Gastroesophageal sphincter (tissue), 4 donors: ENCODE measurements around the gene STX1B. TPM values are rescaled to one million over a fixed set of nuclear protein-coding genes. Genes with fewer than 3 reads are reported as not detected.

Experiments
- ATAC-seq: fragments of 150-250 bp; one replicate; pipeline ENCODE4 v1.9.1; 2016; ENCODE audit warnings: mild to moderate bottlenecking, moderate library complexity
- H3K27ac ChIP-seq, 4 donors: fragments of 200-600 bp; sonication (generic) in 3 of 4; 1 replicate in 3 of 4; 2 replicates in 1 of 4; pipeline ENCODE4 v1.5.1; 2016 to 2019
- H3K27me3 ChIP-seq: fragments of 200-600 bp; sonication (generic); one replicate; pipeline ENCODE4 v1.5.1; 2019
- H3K36me3 ChIP-seq, 2 donors: fragments of 200-600 bp; sonication (generic); one replicate each; pipeline ENCODE4 v1.5.1; 2019; ENCODE audit warnings: control low read depth in 1 of 2
- H3K4me1 ChIP-seq, 3 donors: fragments of 200-600 bp; sonication (generic); 1 replicate in 2 of 3; 2 replicates in 1 of 3; pipeline ENCODE4 v1.5.1; 2016 to 2019; ENCODE audit warnings: control low read depth in 2 of 3
- H3K4me3 ChIP-seq, 2 donors: fragments of 200-600 bp; sonication (generic); one replicate each; pipeline ENCODE4 v1.5.1; 2019; ENCODE audit warnings: mild to moderate bottlenecking in 1 of 2, moderate library complexity in 1 of 2
- H3K9me3 ChIP-seq, 3 donors: fragments of 200-600 bp; sonication (generic); one replicate each; pipeline ENCODE4 v1.5.1; 2017 to 2019; ENCODE audit warnings: control low read depth in 2 of 3
- CTCF ChIP-seq, 4 experiments: fragments of 200-600 bp in 2 of 4; fragments of 450-650 bp in 2 of 4; sonication (generic) in 1 of 4; IDR thresholded peaks; one replicate each; pipeline ENCODE4 v1.5.1; 2017 to 2019; ENCODE audit warnings: antibody characterized with exemption in 4 of 4, mild to moderate bottlenecking in 2 of 4, moderate library complexity in 2 of 4
- EP300 ChIP-seq: sonication (generic); formaldehyde crosslinking; IDR thresholded peaks from one replicate; pipeline ENCODE4 v1.6.1; 2017; ENCODE audit warnings: antibody characterized with exemption, mild to moderate bottlenecking
- POLR2A ChIP-seq, 2 donors: fragments of 450-650 bp; IDR thresholded peaks; one replicate each; pipeline ENCODE4 v1.6.1; 2017; ENCODE audit warnings: antibody characterized with exemption in 2 of 2, mild to moderate bottlenecking in 2 of 2, moderate library complexity in 1 of 2
- POLR2AphosphoS5 ChIP-seq: sonication (generic); formaldehyde crosslinking; IDR thresholded peaks from one replicate; pipeline ENCODE4 v1.6.1; 2017; ENCODE audit warnings: antibody characterized with exemption
- WGBS, 2 donors: methylation state at CpG; one replicate each; pipeline ENCODE4 v1.1.5; 2018; ENCODE audit warnings: low coverage in 1 of 2; 5-methylcytosine and 5-hydroxymethylcytosine counted together
- total RNA-seq, 4 donors: library from RNA; depleted of rRNA; stranded (reverse); fragments of >200 nt; gene quantifications; one replicate each; pipeline ENCODE4 v1.1.0, GENCODE V29; 2016

The STX1B gene
- total RNA-seq, 4 donors from 2014 or later: 0.54 to 3.3 (median 1.9) TPM; not detected in 1

DNA sequence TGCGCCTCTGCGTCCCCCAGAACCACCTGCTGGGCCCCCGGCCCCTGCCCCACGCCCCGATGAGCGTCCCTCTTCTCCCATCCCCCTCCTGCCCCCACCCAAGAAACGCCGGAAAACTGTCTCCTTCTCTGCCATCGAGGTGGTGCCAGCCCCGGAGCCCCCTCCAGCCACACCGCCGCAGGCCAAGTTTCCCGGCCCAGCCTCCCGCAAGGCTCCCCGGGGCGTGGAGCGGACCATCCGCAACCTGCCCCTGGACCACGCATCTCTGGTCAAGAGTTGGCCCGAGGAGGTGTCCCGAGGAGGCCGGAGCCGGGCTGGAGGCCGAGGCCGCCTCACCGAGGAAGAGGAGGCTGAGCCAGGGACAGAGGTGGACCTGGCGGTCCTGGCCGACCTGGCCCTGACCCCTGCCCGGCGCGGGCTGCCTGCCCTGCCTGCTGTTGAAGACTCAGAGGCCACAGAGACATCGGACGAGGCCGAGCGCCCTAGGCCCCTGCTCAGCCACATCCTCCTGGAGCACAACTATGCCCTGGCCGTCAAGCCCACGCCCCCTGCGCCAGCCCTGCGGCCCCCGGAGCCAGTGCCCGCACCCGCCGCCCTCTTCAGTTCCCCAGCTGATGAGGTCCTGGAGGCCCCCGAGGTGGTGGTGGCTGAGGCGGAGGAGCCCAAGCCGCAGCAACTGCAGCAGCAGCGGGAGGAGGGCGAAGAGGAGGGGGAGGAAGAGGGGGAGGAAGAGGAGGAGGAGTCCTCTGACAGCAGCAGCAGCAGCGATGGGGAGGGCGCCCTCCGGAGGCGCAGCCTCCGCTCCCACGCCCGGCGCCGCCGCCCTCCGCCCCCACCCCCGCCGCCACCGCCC lies 31.0 kb downstream of the STX1B start:
- Histone ChIP-seq H3K4me3 (no peak overlapping the region), H3K9me3 (no peaks in the 10 kb centered on the region), H3K36me3 (peaks cover 0 to 100% of the 10 kb centered on the region in 2 donors), H3K27me3 (no peaks in the 10 kb centered on the region), H3K27ac (no peak overlapping the region), H3K4me1 (no peaks in the 10 kb centered on the region)
- ATAC-seq: no peak
- no peak for TF ChIP-seq POLR2AphosphoS5
- TF ChIP-seq CTCF (IDR thresholded peaks at IDR 0.05): no peak
- no peak for TF ChIP-seq POLR2A (IDR thresholded peaks at IDR 0.05)
- TF ChIP-seq EP300: no peak
- WGBS, 2 donors: no CpG with 5 or more reads among the region's 62 CpGs

- no peaks in the 10 kb centered on the region for H3K4me1 ChIP-seq
- no peaks in the 10 kb centered on the region for H3K9me3 ChIP-seq
- WGBS, 2 donors: no CpG with 5 or more reads among the region's 17 CpGs
These were observed 32.9 kb downstream of the STX1B start for GRCh38 chr16:30977502-30977901.

GRCh38 chr16:30976486-30976885 lies 34.0 kb downstream of the STX1B start:
- TF ChIP-seq POLR2A (IDR thresholded peaks at IDR 0.05) (no peak), CTCF (IDR thresholded peaks at IDR 0.05) (no peak), POLR2AphosphoS5 (no peak), EP300 (no peak)
- H3K9me3 ChIP-seq: no peaks in the 10 kb centered on the region
- peaks cover 0 to 100% of the 10 kb centered on the region in 2 donors for H3K36me3 ChIP-seq
- no peak overlapping the region for H3K4me3 ChIP-seq
- ATAC-seq: no peak
- 83 to 89% methylated on average over 3 to 4 of the region's 4 CpGs for WGBS, 2 donors
- no peaks in the 10 kb centered on the region for H3K27me3 ChIP-seq
- H3K4me1 ChIP-seq: no peaks in the 10 kb centered on the region
- no peak overlapping the region for H3K27ac ChIP-seq

More at GRCh38 chr16:30977502-30977901, 32.9 kb downstream of the STX1B start:
- Histone ChIP-seq H3K36me3 (peaks cover 0 to 100% of the 10 kb centered on the region in 2 donors), H3K27ac (no peak overlapping the region), H3K27me3 (no peaks in the 10 kb centered on the region), H3K4me3 (no peak overlapping the region)
- no peak for TF ChIP-seq POLR2A (IDR thresholded peaks at IDR 0.05)
- TF ChIP-seq EP300: no peak
- TF ChIP-seq CTCF (IDR thresholded peaks at IDR 0.05): no peak
- no peak for TF ChIP-seq POLR2AphosphoS5
- no peak for ATAC-seq

DNA sequence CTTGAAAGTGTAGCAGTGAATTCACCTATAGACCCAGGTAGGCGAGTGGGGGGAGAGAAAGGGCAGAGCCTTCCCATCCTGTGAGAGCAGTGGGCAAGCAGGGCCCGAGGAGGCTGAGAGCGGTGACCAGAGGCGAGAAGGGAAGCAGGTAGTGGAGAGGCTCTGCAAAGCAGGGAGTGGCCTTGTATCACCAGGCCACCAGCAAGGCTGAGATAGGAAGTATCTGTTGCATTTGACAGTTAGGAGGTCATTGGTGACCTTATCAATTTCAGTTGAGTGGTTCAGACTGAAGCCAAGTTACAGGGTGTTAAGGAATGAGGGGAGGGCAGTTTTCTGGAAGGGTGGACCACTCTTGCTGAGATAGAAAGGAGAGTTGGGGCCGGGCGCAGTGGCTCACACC lies 36.1 kb downstream of the STX1B start:
- Histone ChIP-seq H3K4me1 (no peaks in the 10 kb centered on the region), H3K27me3 (no peaks in the 10 kb centered on the region), H3K27ac (no peak overlapping the region), H3K4me3 (no peak overlapping the region), H3K36me3 (peaks cover 0 to 100% of the 10 kb centered on the region in 2 donors), H3K9me3 (no peaks in the 10 kb centered on the region)
- TF ChIP-seq CTCF (IDR thresholded peaks at IDR 0.05): no peak
- TF ChIP-seq POLR2AphosphoS5: no peak
- TF ChIP-seq POLR2A (IDR thresholded peaks at IDR 0.05): no peak
- TF ChIP-seq EP300: no peak
- ATAC-seq: no peak
- WGBS, 2 donors: 80 to 90% methylated on average over 1 to 6 of the region's 6 CpGs

DNA sequence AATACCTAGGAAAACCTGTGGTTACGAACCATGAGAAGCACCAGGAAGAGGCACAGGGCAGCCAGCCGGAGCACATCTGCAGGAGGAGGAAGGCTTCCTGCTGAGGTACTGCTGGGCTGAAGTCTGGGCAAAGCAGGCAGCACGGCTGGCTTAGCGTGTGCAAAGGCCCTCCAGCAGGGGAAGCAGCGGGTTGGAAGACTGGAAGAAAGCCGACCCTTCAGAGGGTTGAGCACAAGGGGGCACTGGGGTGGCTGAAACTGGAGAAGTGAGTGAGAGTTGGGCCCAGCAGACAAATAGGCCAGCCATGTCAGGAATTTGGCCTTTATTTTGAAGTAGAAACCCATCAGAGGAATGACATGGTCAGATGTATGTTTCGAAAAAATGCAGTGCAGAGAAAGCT lies 37.6 kb downstream of the STX1B start:
- 56 to 77% methylated on average over 4 to 7 of the region's 7 CpGs for WGBS, 2 donors
- H3K9me3 ChIP-seq: no peaks in the 10 kb centered on the region
- H3K36me3 ChIP-seq: peaks cover 0 to 100% of the 10 kb centered on the region in 2 donors
- H3K4me1 ChIP-seq: no peaks in the 10 kb centered on the region
- TF ChIP-seq EP300: no peak
- no peak for TF ChIP-seq POLR2A (IDR thresholded peaks at IDR 0.05)
- no peak for TF ChIP-seq CTCF (IDR thresholded peaks at IDR 0.05)
- TF ChIP-seq POLR2AphosphoS5: no peak
- no peak overlapping the region for H3K27ac ChIP-seq
- no peak for ATAC-seq
- H3K27me3 ChIP-seq: no peaks in the 10 kb centered on the region
- no peak overlapping the region for H3K4me3 ChIP-seq
